NCI-H345 (cell line): ENCODE results near the gene ZNF74.

Experiments
- DNase-seq: peaks from one replicate; lab custom pipeline; 2025; lab: John Stamatoyannopoulos, UW

The ZNF74 gene

DNA sequence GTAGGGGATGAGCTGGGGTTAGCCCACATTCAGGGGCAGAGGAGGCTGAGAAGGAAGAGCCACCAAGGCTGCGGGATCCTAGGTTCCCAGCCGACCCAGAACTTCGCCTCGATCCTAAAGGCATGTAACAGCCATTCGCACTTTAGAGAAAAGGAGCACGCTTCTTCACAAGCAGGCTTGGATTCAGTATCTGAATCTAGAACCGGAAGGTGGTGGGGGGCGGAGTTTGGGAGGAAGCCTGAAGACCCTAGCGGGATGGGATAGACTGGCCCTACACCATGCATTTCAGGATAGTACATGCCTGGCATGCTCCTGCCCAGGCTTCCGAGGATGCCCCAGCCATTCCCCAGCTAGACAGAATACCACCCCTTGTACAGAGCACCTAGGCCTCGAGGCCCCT is 39.2 kb downstream of the ZNF74 start:
- DNase-seq, result no peak

DNA sequence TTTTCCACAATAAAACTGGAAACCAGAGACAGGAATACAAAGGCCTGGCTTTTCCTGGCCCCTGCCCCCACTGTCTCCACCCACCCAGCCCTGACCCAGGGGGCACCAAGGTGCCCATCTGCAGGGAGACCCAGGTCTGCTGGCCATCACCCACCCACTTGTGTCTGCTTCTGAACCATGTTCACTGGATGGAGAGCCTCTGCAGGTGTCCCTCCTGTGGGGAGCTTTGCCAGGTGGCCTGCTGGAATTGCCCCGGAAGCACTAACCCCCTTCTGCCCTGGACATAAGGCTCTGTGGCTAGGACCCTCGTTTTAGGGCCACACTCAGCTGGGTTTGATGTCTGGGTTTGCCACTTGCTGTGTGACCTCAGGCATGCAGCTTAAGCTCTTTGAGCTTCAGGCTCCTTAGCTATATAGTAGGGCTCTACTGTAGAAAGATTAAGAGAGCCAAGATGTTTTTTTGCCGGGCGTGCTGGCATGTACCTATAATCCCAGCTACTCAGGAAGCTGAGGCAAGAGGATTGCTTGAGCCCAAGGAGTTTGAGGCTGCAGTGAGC is 39.8 kb downstream of the ZNF74 start:
- DNase-seq, result no peak

DNA sequence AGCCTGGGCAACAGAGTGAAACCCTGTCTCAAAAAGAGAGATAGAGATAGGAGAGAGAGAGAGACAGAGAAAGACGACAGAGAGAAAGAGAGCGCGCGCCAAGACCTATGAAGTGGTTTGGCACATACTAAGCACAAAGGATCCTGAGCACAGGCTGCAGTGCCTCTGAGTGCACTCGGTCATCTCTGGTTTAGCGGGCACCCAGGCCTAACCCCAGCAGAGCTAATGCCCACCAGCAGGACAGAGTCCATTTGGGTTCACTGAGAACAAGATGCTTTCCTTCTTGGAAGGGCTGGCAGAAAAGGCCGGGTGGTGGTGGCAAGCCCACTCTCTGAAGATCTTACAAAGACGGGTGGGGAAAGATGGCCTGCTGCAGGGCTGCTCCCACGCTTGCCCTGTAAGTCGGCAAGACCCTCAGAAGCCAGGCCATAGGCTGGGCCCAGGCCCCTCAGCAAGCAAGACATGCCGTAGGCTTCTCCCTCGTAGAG is 40.4 kb downstream of the ZNF74 start:
- no peak for DNase-seq

DNA sequence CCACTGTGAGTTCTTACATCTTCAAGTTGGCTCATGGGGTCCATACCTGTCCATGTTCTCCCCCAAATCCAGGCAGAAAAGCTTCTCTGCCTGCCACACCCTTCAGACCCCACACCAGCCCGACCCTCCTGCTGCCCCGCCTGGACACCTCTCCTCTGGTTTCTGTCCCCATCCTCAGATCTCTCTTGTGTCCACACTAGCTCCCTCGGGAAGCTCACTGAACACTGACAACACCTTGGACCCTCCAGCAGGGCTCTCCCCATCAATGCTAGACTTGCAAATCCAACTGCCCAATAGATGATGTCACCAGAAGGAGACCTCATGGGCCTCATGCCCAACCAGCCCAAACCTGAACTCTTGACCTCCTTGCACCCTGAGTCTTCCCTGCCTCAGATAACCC is 40.8 kb downstream of the ZNF74 start:
- DNase-seq, result no peak

DNA sequence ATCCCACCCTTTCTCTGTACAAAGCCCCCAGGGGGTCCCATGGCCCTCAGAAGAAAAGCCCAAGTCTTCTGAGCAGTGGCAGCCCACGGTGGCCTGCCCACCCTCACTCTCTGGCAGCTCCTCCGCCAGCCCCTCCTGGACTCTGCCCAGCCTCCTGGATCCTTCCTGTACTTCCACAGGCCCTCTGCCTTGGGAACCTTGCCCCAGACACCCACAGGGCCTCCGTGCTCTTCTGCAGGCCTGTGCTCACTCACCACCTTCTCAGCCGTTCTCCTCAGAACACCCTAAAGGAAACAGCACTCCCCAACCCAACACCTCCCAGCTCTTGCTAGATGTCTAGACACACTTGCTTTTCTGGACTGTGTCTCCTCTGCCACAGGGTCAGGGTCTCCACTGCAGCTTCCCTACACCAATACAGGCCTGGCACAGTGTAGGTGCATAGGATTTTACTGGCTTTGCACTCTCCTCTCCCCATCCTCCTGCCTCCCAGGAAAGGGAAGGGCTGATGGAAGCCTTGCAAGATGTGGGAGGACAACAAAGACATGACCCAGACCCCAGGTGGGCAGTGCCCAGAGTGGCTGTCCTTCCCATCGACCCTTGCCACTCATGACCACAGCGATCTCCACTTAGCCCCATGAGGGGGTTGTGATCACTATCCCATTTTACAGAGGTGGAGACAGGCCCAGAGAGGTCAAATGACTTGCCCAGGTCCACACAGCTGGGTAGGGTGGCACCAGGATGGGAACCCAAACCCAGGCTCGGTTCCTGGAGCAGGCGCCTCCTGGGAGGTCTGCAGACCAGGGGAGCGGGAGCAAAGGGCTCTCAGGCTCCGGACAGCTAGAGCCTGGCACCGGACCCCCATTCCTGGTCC is 41.7 kb downstream of the ZNF74 start:
- no peak for DNase-seq

DNA sequence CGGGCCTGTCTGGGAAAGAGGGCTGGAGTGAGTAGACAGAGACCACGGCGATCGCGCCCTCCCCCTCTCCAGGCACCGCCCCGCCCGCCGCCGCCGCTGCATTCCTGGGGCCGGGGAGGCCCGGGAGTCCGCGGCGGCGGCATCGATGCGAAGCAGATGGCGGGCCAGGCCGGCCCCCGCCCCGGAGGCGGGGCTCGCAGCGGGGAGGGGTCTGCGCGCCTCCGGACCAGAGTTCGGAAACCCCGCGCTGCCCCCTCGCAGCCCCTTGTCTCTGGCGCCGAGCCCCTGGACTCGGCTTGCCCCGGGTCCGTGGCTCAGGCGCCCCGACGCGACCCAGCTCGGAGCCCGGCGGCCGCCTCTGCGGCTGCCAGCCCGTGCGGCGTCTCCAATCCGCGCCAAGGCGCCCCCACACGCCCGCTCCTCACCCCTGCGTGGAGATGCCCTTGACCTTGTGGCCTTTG is 42.4 kb downstream of the ZNF74 start:
- DNase-seq, result no peak

DNA sequence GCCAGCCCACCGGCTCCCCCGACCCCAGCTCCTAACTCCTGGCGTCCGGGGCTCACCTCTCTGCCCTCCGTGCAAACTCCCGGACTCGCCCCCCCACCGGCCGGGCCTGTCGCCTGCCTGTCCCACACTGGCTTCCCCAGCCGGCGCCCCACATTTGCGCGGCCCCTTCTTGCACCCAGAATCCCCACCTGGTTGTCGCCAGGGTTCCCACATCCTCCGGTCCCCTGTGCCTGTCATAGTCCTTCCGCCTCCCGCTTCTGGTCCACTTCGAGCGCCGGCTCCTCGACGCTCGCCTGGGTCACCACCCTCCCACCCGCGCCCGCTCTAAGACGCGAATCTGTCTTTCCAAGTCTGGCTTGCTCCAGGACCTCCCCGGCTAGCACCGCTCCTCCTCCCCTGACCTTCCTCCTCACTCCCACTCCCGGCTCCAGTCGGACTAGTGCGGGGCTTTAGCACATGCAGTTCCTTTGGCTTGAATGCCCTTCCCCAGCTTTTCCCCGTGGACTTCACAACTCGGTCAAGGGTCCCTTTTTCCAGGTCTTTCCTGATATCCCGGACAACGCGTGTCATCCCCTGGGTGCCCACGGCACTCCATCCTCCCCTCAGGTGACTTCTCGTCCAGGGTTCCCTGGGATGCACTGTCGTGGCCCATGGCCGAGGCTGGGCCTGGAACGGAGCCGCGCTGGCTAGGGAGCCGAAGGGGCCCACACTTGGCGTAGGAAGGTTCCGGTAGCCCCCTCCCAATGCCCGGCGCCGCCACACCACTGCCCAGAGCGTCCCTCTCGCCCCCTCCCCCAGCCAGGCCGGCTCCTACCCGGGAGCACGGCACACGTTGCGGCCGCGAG is 43.0 kb downstream of the ZNF74 start:
- DNase-seq, result no peak

DNA sequence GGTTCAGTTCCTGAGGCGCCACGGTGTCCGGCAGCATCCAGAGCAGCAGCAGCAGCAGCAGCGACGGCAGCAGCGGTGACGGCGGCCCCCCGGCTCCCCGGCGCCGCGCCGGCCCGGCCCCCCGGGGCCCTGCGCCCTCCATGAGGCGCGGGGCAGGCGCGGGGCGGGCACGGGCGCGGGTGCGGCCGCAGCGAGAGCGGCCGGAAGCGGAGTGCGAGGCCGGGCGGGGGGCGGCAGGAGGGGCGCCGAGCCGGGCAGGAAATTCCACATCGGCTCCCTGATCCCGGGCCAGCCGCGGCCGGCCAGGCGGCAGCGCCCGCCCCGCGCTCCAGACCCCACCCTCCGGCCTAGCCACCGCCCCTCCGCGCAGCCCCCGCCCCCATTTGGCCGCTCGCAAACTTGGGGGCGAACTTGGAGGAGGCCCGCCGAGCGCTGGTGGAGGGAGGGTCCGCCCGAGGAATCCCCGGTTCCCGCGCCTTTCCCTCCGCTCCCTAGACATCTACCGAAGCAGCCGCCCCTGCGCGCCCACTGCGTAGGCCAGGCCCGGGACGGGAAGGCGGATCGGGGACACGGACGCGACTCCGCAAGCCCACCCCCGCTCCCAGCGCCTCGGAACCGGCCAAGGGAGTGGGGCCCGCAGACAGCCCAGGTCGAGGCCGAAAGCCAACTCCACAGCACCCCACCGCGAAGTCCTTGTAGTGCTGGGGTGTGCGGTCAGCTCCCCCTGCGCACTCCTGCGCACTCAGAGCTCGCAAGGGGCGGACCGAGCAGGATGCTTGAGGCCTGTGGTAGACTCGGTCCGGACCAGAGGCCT is 43.9 kb downstream of the ZNF74 start, which contains the start of gene SCARF2:
TSS of gene SCARF2 (minus strand) at position 213 of the 814 bp plus-strand sequence. CDS start at position 142, 71 bp downstream.
- no peak for DNase-seq

DNA sequence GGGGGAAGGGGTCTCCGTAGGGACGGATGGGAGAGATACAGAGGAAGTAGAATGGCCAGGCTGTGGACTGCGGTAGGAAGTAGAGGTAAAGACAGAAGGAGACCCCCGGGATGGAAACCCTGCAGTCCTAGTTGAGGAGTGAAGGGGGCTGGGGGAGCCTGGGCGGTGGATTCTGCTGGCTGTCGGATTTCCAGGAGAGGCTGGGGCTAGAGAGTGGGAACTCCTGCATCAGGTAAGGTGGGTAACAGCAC is 44.4 kb downstream of the ZNF74 start:
- no peak for DNase-seq

DNA sequence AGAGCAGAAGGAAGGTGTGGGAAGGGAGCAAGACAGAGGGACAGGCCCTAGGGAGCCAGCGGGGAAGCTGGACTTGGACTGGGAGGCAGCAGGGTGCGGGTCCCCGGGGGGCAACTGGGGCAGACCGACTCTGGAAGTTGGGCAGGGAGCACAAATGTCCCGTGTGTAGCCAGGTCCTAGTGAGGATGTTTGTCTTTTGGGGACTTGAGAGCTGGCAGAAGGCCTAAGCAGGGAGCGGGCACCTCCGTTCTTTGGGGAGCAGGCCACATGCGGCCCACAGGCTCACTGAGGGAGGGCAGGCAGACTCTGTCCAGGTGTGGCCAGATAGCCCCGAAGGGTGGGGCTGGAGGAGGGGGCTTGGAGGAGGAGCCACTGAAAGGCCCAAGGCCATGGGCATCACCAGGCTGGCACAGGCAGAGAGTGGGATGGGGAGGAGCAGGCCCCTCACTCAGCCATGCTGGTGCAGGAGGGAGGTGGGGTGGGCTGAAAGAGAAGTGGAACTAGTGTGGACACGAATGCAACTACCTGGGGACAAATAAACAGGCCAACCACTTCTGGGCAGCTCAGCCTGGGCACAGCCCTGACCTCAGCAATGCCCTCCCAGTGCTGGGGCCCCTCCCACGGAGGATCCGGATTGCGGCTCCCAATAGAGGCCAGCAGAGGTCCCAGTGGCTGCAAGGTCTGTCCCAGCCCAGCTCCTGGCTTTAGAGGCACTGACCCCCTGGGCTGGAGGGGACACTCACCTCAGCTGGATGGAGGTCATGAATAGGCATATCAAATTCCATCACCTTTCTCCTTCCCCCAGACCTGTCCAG is 44.9 kb downstream of the ZNF74 start:
- no peak for DNase-seq

DNA sequence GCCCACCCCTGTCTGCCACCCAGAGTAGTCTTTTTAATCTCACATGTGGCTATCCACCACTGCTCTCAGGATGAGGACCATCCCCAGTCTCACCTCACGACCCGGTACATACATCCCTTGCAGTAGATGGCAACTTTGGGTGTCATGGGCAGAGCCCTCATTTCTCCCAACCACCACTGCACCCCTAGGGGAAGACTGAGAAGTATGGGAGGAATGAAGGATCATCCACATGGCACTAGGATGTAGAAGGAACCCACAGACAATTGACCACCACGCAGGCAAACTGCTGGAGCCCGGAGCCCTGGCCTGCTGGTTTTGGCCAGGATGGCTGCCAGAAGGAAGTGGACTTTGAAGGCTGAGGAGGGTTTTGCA is 45.6 kb downstream of the ZNF74 start:
- DNase-seq, result no peak

DNA sequence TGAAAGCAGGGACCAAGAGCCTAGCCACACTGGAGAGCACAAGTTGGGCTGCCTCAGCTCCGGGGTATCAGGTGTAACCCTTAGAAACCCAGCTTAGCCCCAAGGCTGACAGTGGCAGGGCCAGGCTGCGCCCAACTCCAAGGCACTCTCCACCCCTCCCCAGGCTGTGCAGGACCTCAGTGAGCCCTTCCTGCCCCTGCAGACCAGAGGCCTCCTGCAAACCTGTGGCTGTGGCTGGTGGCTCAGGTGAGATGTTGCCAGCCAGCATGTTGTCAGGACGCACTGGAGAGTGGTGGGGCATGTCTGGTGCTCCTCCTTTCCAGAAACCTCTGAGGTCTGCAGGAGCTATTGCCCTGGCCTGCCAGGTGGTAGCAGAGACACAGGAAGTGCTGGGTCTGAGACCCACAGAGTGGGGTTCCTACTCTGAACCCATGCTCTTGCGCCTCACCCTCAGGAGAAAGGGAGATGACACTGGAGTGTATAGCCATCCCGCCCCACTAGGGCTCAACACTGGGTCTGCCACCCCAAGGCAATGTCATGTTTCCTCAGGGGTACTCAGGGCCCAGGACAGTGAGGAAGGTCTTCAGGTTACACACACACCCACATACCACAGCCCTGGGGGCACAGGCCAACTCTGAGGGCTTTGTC is 46.1 kb downstream of the ZNF74 start:
- no peak for DNase-seq

DNA sequence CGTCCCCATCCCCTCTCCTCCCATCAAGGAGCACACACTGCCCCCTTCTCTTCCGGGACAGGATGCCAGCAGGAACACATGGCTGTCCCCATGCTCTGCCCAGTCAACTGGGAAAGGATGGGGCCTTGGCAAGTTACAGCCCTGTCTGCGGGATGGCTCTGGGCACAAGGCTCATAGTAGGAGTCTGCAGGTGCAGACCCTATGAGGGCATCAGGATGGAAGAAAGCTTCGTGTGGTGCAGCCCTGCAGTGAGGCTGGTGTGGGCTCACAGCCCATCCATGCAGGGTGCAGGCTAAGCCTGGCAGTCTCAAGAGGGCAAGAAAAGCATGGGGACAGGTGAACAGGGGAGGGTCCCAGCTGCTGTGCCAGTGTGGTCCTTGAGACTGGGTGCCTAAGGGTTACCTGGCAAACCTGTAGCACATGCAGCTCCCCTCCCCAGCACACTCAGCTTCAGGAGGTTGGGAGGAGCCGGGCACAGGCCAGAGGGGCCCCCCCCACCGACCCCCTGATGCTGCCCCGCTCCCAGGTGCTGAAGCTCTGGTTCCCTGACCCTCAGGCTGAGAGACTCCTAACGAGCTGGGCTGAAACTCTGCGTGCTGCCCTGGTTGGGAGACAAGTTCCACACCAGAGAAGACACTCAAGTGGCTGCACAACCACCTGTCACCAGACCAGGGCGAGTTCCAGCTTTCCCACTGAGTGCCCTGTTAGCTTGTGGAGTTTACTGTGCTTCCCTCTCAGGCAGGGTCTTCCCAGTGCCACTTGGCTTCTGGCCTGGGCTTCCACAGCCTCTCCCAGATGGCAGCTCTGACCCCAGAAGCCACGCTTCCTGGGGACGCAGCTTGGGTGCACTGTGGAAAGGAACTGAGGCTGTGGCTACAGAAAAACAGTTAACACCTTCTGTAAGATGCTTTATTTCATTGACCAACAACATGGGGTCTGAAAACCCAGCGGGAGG is 47.0 kb downstream of the ZNF74 start:
- DNase-seq, result no peak

DNA sequence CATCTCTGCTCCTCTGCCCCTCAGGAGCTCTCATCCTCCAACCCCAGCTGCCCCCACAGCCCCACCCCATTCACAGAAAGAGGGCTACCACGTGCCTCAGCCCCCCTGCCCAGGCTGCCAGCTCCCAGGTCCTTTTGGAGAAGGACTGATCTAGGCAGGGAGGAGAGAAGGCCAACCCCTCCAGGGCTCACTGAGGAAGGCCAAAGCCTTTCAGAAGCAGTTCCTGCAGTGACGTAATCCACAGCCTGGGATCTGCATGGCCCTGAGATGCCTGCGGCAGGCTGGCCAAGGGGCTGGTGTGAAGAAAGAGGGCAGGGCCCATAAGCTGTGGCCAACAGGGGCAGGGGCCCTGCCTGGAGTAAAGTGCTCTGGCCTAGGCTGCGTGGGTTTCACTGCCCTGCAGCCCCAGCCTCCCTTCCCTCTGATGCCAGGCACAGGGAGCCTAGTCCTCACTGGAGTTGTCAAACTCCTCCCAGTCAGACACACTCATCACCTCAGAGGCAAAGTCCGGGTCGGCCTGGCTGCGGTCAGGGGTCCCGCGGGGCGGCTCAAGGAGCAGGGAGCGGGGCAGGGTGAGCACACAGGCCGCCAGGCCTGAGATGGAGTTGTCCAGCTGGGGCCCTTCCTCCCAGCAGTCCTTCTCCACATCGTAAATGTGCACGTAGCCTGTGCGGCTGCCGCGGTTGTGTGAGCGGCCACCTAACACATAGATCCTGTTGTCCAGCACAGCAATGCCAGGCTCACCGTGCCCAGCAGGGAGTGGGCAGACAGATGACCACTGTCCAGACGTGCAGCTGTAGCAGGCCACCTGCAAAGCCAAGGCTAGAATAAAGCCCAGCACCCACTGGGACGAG is 47.9 kb downstream of the ZNF74 start:
- no peak for DNase-seq

DNA sequence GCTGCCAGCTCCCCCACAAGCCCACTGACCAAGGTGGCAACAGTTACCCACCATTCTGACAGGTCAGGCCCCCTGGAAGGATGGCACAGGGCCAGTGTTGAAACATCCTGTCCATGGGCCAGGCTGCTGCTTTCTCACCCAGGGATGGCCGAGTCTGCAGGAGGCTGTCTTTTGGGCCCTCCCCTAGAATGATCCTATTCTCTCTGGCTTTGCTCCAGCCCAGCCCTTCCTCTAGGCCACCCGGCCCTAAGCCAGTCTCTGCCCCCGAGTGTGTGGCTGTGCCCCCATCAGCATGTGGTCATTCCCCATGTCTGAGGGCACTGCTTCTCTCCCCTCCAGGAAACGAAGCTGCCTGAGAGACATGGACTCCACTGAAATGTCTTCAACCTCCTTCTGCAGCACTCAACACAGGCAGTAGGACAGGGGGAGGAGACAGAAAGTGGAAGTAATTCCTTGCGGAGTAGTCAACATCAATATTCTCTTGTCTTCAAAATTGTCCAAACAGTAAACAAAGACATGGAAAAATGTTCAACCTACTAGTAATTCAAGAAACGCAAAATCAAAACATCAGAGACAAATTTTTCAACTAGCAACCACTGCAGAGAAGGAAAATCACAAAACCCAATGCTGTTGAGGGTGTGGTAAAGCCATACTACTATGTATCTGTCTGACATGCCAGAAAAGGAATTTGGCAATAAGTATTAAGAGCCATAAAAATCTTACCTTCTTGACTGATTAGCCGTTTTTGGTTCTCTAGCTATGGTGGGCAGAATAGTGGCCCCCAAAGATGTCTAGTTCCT is 48.7 kb downstream of the ZNF74 start:
- no peak for DNase-seq

DNA sequence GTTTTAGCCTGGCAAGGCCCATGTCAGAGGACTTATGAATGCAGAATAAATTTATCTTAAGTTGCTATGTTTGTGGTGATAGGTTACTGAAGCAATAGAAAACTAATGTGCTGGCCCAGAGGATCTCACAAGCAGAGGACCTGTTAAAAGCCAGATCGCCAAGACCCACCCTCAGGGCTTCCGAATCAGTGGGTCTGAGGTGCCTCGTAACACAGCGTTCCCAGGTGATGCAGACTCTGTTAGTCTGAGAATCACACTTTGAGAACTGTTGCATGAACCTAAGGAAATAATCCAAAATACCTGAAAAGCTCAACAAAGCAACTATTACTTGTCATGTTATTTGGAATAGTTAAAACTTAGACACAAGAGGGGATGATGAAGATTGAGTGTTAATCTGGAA is 50.4 kb downstream of the ZNF74 start:
- no peak for DNase-seq

DNA sequence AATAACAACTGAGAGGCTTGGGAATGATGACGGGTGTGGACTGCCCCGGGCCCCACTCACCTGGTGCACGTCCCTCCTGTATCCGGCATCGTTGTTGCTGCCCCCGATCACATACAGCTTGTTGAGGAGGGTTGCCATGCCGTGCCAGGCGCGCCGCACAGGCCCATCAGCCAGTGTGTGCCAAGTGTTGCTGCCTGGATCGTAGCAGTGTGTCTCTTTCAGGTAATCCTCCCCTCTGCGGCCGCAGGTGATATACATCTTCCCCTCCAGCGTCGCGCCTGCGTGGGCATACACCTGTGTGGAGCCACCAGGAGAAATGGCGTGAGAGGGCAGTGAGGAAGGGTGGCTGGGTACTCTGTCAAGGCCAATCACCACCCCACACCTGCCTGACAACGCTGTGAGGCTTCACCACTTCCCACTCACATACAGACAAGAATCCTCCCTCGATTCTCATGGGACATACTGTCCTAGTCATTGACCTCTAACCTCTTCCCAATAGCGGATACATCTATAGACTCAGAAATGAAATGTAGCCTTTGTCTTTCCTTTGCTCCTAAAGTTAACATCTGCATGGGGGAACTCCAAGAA is 52.5 kb downstream of the ZNF74 start:
- no peak for DNase-seq
